Thoracic aorta (tissue), 2 donors: ENCODE data around the gene DDX51. TPM values are rescaled to one million over a fixed set of nuclear protein-coding genes. Genes with fewer than 3 reads are reported as not detected.

ENCODE experiments used
- ATAC-seq: fragments of 150-250 bp; one replicate; pipeline ENCODE4 v1.8.0; 2017; ENCODE audit warnings: low read depth; ENCODE audit not compliant: insufficient number of reproducible peaks, low FRiP score
- DNase-seq: peaks from one replicate; pipeline ENCODE4 v3.0.0-alpha.2; 2020; ENCODE audit warnings: low spot score
- H3K27ac ChIP-seq, 2 donors: fragments of 200-600 bp; sonication (generic); 1 replicate in 1 of 2; 2 replicates in 1 of 2; pipeline ENCODE4 v1.5.1; 2016; ENCODE audit warnings: mild to moderate bottlenecking in 2 of 2, moderate library complexity in 2 of 2
- H3K27me3 ChIP-seq: fragments of 200-600 bp; sonication (generic); replicated peaks from 2 replicates; pipeline ENCODE4 v1.6.0; 2016; ENCODE audit warnings: mild to moderate bottlenecking; ENCODE audit not compliant: insufficient read depth
- H3K36me3 ChIP-seq: fragments of 200-600 bp; sonication (generic); one replicate; pipeline ENCODE4 v1.5.1; 2016
- H3K4me1 ChIP-seq, 2 donors: fragments of 200-600 bp; sonication (generic); 1 replicate in 1 of 2; 2 replicates in 1 of 2; pipeline versions ENCODE4 v1.5.1 to v1.6.0; 2016; ENCODE audit warnings: low read depth in 2 of 2, mild to moderate bottlenecking in 1 of 2; ENCODE audit not compliant: control insufficient read depth in 1 of 2
- H3K4me3 ChIP-seq: fragments of 200-600 bp; sonication (generic); 2 replicates; pipeline ENCODE4 v1.5.1; 2016; ENCODE audit warnings: mild to moderate bottlenecking
- H3K9me3 ChIP-seq: fragments of 200-600 bp; sonication (generic); 2 replicates; pipeline ENCODE4 v1.5.1; 2016
- CTCF ChIP-seq: fragments of 200-600 bp; sonication (generic); IDR thresholded peaks from one replicate; pipeline ENCODE4 v1.5.1; 2019; ENCODE audit warnings: antibody characterized with exemption
- total RNA-seq, 2 donors: library from RNA; depleted of rRNA; stranded (reverse); fragments of >200 nt; gene quantifications; one replicate each; pipeline versions ENCODE4 v1.1.0 to v1.2.3, GENCODE V29; 2016

Gene DDX51
- total RNA-seq, 2 donors from 2014 or later = 9.7 to 24.8 TPM

- Histone ChIP-seq H3K9me3 (no peaks in the 10 kb centered on the region), H3K4me3 (no peak overlapping the region), H3K4me1 (no peaks in the 10 kb centered on the region), H3K36me3 (no peaks in the 10 kb centered on the region), H3K27me3 (no peaks in the 10 kb centered on the region), H3K27ac (no peak overlapping the region)
- ATAC-seq (no peak), DNase-seq (no peak)
- TF ChIP-seq CTCF = no peak
Observed at GRCh38 chr12:132132609-132133430, 11.3 kb downstream of the DDX51 start.

GRCh38 chr12:132131952-132132351, 12.2 kb downstream of the DDX51 start:
- ATAC-seq = no peak

GRCh38 chr12:132131229-132131628, 12.9 kb downstream of the DDX51 start:
- Histone ChIP-seq H3K4me3 (no peak overlapping the region), H3K9me3 (no peaks in the 10 kb centered on the region), H3K4me1 (no peaks in the 10 kb centered on the region), H3K36me3 (peaks cover 14% of the 10 kb centered on the region), H3K27me3 (no peaks in the 10 kb centered on the region), H3K27ac (no peak overlapping the region)
- ATAC-seq (no peak), DNase-seq (no peak)
- no peak for TF ChIP-seq CTCF

More at GRCh38 chr12:132131952-132132351, 12.2 kb downstream of the DDX51 start:
- Histone ChIP-seq H3K4me3 (no peak overlapping the region), H3K9me3 (no peaks in the 10 kb centered on the region), H3K4me1 (no peaks in the 10 kb centered on the region), H3K27me3 (no peaks in the 10 kb centered on the region), H3K36me3 (peaks cover 8% of the 10 kb centered on the region), H3K27ac (no peak overlapping the region)
- DNase-seq = no peak
- TF ChIP-seq CTCF = no peak

GRCh38 chr12:132130690-132131089, 13.4 kb downstream of the DDX51 start:
- Histone ChIP-seq H3K36me3 (peaks cover 16% of the 10 kb centered on the region), H3K27me3 (no peaks in the 10 kb centered on the region), H3K9me3 (no peaks in the 10 kb centered on the region), H3K4me1 (no peaks in the 10 kb centered on the region), H3K27ac (no peak overlapping the region), H3K4me3 (no peak overlapping the region)
- no peak for TF ChIP-seq CTCF
- ATAC-seq (no peak), DNase-seq (no peak)

GRCh38 chr12:132129007-132129406, 15.1 kb downstream of the DDX51 start:
- DNase-seq = no peak
- H3K36me3 ChIP-seq = peaks cover 28% of the 10 kb centered on the region
- TF ChIP-seq CTCF = no peak

More at GRCh38 chr12:132129007-132129406, 15.1 kb downstream of the DDX51 start:
- Histone ChIP-seq H3K27ac (no peak overlapping the region), H3K27me3 (no peaks in the 10 kb centered on the region), H3K9me3 (no peaks in the 10 kb centered on the region), H3K4me1 (no peaks in the 10 kb centered on the region), H3K4me3 (no peak overlapping the region)
- no peak for ATAC-seq
